NCI-H128 (cell line): ENCODE results near the gene AUTS2.
"Not testable (repeated sequence)": the region's sequence is repeated elsewhere in the genome, so short reads cannot be mapped to it uniquely, and the experiment has no call there.

Source experiments
- DNase-seq: peaks from one replicate; lab custom pipeline; 2025; ENCODE audit not compliant: unreplicated experiment; lab: John Stamatoyannopoulos, UW

Gene AUTS2

DNA sequence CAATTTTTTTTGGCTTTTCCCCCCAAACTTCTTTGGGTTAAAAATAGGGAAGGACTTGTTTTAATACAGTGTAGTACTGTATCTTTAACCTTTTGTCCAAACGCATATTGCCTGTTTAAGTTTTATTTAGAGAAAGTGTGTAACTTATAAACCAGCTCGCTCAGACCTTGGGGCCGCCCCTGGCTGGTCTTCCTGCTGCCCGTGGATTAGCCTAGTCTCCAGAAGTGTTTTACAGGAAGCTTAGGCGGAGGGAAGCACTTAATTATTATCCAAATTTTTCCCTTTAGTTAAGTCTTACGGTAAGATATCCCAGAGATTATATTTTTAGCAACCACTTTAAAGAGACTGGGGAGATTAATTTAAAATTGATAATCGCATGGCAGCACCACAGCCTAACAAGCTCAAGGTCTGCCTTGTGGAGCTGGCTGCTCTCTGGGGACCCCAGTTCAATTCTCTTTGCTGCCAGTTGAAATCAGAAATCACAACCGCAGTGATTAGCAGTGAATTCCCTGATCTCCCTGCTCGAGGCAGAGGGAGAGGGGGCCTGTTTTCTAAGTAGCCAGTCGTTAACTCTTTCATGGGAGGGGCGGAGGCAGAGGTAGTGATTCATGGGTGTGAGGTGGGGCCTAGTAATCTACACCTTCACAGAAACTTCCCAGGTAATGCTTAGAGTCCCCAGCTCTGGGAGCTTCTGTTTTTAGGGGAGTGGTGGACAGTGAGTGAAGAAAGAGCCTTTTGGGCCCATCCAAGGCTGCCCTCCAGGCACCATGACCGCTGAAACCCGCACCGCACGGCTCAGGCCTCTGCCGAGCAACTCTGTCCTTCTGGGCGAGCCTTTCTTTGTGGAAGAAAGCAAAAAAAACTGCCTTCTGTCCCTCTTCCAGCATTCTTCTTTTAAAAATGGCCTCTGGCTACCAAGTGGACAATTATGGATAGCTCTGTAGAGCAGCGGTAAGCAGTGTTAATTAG is 984.9 kb downstream of the AUTS2 start:
- no peak for DNase-seq

DNA sequence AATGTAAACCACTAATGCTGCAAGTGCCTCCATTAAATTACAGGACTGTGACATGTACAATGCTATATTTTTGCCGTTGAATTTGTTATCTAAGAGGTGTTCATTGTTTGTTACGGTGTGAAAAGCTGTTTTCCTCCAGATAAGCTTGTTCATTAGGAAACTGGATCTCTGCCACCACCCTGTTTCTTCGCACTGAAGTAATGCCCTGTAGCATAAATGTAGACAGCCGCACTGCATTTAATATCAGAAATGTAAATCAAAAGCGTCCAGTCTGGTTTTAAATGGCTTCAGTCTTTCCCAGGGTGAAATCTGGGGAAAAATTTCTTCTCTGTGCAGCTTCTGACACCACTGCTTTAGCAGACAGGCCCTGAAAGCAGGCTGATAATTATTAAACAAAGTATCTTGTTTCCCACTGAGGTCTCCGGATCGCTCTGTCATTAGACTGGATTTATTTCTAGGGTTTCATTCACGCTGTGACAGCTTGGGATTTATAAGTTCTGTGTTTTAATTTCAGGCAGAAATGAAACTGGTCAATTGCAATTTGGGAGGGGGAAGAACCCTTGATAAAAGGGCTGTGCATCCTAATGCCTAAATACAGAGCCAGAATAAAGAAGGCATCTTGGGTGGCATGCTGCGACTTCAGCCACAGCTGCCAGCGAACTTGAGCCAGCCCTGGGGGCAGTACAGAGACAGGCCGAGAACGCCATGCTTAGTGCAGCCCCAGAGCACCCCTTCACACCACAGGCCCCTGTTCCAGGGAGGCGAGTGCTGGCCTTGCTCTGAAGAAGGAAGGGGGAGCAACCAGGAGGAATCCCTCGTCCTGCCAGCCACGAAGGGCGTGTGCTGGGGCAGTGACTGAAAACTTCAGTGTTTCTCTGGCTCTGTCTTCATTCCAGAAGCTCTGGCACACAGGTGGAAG is 985.9 kb downstream of the AUTS2 start:
- no peak for DNase-seq

DNA sequence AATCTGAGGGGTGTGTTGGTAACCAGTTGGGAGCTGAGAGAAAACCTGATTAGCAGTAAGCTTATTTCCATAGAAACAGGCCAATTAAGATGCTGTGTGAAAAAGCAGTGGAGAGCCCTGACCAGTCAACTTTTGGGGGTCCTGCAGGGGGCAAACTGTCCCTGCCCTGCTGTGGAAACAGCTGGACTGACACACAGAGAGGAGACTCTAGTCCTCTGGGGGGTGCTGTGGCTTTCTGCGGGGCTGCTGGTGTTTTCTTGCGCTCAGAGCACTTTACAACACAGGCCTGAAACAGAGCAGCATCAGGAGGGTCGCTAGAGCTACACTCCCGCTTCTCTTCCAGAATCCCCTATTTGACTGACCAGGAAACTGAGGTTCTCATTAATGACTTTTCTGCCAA is 986.8 kb downstream of the AUTS2 start:
- no peak for DNase-seq

DNA sequence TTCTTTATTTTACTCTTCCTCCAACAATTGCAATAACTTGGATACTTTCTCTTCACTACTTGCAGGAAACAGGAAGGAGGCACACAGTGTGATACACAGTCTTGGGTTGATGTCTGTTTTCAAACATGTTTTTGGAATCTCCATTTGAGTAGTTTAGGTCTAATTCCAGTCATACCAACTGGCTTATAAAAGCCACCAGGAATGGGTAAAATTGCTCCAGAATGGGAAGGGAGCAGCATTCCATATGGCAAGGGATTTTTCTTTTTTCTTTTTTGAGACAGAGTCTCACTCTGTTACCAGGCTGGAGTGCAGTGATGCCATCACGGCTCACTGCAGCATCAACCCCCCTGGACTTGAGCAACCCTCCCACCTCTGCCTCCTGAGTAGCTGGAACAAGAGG is 988.5 kb downstream of the AUTS2 start:
- no peak for DNase-seq

DNA sequence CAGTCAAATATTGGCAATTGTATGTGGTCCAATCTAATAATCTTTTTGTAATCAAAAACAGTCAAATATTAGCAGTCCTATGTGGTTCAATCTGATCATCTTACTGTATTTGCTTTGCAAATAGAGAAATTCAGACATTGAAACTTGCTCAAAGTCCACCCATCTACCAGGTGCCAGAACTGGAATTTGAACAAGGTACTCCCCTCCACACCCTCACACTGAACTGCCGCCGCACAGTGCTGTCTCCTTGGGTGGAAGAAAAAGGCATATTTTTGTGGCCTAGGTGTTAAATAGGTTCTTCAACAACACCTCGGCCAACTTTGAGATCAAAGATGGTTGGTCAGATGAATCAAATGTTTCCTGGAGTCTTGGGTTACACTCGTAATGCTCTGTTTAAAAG is 989.5 kb downstream of the AUTS2 start:
- no peak for DNase-seq

DNA sequence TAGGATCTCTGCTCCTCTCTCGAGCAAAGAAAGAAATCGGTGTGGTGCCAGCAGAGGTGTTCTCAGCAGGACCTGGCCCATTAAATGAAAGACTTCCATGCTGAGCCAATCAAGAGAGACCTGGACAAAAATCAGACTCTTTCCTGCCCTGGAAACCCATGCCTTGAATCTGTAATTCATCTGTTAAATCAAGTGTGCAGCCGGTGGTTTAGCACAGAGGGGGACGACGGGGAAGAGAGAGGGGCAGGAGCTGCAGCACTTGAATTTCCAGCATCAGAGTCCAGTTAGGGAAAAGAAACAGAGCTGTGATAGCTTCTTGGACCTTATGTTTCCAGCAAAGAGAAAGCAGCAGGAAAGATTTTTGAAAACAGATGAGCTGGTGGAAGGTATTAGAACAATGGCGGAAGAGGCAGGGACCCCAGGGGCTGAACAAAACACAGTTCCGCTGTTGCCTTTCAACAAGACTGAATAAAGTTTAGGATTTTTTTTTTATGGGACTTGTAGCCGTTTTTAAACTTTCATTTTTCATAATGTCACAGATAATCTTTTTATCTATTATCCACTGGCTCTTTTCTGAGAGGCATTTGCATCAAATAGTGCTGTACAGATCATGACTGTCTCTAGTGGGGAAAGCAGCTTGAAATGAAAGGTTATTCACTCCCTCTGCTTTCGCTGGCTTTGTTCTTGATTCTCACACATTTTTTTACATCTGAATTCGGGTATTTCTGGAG is 990.1 kb downstream of the AUTS2 start:
- DNase-seq = no peak

DNA sequence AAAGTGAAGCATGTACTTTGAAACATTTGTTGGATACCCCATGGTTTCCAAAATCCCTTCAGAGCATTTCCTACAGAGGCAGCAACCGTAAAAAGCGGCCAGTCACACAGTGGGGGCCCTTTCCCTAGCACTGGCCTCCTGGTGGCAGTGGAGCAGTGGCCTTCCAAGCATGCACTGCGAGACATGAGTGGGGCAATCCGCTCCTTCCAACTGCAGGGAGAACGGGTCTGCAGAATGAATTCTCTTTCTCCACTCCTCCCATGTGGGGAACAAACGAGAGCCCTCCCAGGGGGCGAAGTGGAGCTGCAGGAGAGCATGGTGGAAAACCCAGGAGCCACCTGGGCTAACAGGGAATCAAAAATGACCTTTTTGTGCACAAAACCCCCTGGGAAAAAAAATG is 990.7 kb downstream of the AUTS2 start:
- no peak for DNase-seq

DNA sequence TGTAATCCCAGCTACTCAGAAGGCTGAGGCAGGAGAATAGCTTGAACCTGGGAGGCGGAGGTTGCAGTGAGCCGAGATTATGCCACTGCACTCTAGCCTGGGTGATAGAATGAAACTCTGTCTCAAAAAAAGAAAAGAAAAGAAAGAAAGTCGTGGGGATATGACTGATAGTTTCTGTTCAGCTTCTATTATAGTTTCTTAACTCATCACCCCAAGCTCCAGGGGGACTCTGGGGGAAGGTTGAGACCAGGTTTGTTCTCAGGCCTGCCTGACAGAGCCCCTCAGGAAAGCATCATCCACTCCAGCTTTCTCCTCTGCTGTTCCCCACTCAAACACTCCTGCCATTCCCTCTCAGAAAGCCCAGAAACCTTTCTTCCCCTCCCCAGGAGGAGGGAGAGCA is 991.3 kb downstream of the AUTS2 start:
- no peak for DNase-seq

DNA sequence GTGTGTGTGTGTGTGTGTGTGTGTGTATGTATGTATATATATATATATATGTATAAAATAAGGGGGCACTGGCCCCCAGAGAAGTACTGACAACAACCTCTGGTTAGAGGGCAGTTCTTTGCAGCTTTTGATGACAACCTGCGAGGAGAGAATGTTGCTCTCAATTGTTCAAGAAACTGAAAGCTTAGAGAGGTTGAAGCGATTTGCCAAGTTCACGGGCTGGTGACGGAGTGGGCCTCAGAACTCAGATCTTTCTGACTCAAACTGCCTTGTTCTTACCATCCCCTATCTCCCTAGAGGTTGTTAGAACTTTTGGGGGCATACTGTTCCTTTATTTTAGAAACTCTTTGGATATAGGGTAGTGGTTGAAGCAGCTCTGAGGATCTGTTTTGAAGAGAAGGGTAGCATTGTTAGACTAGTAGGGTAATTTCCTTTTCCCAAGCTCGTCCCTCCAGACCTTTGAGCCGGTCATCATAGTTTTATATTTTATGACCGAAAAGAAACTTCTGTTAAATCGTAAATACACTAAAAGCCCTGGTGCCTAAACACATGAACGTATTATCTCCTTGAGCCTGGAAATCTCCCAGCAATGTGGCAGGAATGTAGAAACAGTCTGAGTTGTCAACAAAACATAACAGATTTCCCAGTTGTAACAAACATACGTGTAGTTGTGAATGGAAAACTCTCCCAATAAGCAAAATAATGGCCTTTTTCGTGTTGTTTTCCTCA is 992.0 kb downstream of the AUTS2 start:
- no peak for DNase-seq

DNA sequence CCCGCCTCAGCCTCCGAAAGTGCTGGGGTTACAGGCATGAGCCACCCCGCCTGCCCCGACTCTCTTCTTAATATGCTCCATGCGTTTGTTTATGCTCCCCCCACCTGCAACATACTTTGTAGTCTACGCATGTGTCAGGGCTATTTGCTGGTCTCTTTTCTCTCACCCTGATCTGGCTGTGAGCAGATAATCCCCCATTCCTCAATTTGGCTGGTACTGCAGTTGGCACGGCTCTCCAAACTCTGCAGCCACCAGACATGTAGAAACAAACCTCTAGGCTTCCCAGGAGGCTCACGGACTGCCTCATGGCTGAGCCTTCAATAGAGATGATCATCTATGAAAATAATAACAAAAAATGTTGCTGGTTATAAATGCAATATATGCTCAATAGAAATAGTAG is 993.4 kb downstream of the AUTS2 start:
- no peak for DNase-seq

DNA sequence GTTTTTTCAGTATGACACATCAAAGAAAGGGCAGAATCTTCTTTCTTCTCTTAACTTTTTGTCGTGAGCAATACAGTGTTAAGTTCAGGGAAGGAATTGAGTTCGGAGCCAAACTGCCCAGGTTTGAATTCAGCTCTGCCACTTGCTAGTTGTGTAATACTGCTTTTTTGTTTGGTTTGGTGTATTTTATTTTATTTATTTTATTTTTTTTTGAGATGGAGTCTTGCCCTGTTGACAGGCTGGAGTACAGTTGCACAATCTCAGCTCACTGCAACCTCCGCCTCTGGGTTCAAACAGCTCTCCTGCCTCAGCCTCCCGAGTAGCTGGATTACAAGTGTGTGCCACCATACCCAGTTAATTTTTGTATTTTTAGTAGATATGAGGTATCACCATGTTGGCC is 993.9 kb downstream of the AUTS2 start:
- DNase-seq = no peak

DNA sequence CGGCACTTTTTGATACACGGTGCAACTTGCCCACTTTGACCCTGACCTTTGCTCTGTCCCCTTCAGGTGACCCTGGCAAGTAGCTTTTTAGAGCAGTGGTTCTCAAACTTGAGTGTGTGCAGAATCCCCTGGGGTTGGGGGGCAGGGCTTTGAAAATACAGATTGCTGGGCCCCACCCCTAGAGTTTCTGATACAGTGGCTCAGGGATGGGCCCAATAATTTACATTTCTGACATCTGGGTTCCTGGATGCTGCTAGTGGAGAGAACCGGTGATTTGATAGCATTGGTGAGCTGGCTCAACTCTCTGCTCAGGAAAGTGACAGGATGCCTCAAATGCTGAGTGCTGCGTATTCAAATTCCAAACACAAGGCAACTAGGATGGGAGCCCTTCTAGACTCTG is 995.9 kb downstream of the AUTS2 start:
- DNase-seq = no peak

DNA sequence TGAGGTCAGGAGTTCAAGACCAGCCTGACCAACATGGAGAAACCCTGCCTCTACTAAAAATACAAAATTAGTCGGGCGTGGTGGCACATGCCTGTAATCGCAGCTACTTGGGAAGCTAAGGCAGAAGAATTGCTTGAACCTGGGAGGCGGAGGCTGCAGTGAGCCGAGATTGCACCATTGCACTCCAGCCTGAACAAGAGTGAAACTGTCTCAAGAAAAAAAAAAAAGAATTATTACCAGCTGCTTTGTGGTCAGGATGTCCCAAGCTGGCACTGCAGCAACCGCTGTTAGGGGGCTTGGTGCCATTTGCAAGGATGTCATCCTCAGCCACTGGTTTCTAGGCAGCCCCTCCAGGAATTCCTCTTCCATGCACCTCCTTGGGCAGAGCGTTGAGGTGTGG is 996.6 kb downstream of the AUTS2 start:
- not testable (repeated sequence) for DNase-seq

DNA sequence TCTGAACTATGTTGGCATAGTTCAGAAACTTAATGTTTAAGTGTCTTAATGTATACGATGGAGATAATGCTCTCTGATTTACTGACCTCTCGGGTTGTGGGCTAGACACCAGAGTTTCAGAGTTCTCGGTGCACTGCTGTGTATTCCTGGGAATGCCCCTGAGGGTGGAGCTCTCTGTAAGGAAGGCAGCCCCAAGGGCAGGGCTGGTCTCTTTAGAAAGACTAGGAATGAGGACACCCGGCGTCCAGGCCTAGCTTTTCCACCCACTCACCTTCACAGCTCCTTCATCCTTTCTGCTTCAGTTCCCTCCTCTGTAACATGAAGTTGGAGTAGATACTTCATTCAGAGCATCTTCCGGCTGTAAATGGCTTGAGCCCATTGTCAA is 997.1 kb downstream of the AUTS2 start:
- no peak for DNase-seq

DNA sequence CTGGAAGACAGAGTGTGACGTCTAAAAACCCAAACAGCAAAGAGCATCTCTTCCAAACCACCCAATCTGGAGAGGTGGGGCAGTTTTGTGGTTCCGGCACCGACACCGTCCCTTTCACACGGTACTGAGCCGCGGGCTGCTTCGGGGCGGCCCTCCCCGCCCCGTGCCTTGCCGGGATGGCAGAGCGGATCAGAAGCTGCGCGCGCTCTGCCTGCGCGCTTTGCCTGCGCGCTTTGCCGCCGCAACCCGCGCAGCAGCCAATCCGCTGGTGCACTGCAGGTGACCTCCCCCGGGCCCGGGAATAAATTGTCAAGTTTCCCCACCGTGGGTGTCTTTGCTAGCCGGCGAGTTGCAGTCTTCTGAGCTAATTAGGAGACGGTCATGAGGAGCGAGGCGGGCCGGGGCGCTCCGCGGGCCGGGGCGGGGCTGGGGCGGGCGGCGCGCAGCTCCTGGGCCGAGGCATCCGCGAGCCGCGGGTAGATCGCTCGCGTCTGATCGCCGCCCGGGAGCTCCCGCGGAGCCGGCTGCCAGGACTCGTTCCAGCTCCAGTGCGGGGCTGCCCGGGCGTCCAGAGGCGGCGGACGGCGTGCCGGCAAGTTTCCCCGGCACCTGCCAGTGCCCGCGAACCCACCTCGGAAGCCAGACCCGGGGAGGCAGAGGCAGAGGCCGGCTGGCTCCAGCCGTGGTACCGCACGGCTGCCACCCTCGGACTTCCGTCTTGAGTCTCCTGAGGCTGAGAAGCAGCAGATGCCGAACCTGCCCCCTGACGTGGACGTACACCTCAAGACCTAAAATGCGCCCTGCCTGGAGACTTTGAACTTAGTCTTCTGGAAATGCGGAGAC is 997.7 kb downstream of the AUTS2 start:
- no peak for DNase-seq

DNA sequence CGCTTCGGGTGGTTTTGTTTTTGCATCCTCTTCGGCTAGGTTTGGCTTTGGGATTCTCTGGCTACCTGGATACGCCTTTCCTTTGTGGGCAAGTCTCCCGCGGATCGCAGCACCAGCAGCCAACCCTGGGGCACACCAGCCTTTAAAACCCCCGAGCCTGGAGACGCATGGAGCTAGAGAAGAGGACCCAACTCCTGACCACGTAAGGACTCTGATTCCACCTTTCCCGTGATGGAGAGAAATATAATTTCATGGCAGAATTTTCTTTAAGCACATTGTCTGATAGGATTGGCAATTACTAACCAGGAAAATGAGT is 998.3 kb downstream of the AUTS2 start:
- peak; percentile 26 for DNase-seq

DNA sequence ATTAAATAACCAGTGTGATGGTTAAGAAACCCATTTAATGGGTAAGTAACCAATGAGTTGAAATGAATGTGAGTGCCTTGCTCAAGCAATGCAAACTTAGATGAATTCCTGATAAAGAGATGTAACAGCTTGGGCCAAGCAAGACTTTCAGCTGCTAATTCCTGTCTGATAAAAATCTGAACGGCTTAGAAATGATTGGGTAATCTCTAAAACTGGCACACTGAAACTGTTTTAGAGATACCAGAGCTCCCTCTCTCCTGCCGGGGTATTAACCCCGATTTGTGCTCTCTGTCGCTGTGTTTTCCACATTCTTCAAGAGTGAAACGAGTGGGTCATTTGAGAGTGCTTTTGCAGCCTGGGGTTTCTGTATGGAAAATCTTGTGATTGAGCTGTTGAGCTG is 998.8 kb downstream of the AUTS2 start:
- DNase-seq = no peak

DNA sequence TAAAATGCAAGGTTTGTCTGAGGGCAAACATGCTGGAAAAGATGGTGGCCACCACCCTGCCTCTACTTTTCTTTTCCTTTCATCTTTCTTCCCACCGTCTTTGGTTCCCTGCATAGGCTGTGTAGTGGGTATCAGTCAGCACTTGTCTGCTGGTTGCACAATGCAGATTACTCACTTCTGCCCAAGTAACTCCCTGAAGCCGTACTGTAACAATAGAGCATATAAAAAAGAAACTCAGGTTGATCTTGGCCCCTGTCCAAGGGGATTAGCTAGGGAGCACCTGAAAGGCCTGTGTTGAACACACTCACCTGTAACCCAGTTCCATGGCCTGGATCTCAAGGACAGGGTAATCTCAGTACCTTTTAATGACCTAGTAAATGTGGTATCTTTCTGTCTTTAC is 1000.7 kb downstream of the AUTS2 start:
- peak; percentile 66 for DNase-seq

DNA sequence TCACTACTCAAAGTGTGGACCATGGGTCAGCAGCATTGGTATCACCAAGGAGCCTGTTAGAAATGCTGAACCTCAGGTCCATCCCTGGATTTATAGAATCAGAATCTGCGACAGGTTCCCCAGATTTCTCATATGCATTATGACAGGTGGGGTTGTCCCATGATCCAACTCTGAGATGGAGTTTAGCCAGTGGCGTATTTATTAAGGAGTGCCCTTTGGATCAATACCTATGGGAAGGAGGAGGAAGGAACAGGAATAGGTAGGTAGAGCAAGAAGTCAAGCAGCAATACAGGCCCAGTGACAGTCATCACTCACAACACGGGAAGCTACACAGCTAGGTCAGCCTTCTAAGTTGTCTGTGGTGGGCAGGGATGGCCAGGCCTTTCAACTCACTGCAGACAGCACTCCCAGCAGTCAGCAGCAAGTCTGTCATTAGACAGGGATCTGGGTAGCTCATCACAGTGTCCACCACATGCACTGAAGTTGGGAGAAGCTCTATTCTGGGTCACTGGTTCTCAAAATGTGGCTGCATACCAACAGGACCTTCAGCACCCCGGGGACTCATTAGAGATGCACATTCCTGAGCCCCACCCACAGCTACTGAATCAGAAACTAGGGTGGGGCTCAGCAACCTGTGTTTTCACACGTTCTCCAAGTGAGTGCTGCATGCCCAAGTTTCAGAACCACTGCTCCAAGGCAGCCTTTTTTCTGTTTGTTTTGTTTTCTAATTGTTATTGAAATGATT is 1001.3 kb downstream of the AUTS2 start:
- no peak for DNase-seq
